SW480 (cell line): ENCODE results near the gene MYO3B.
"Not testable (repeated sequence)": the region's sequence is repeated elsewhere in the genome, so short reads cannot be mapped to it uniquely, and the experiment has no call there.

ENCODE experiments used
- DNase-seq: peaks from one replicate; pipeline ENCODE4 v3.0.0-alpha.2; 2016; ENCODE audit warnings: low spot score

Gene MYO3B

DNA sequence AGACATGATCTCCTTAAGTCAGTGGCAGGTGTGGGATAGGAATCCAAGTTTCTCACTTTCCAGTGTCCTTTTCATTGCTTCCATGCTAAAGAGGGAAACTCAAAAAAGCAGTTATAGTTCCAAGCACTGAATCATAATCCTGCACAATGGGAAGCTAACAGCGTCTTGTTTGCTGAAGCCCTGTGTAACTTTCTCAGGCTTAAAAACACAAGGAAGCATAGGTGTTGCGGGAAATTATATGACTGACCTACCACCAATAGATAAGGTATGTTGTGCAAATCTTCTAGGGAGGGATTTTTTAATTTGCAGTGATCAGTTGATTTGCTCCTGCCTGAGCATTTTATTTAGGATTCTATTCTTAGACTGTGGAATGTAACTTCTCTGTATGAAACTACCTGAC, 250.9 kb downstream of the MYO3B start:
- no peak for DNase-seq

DNA sequence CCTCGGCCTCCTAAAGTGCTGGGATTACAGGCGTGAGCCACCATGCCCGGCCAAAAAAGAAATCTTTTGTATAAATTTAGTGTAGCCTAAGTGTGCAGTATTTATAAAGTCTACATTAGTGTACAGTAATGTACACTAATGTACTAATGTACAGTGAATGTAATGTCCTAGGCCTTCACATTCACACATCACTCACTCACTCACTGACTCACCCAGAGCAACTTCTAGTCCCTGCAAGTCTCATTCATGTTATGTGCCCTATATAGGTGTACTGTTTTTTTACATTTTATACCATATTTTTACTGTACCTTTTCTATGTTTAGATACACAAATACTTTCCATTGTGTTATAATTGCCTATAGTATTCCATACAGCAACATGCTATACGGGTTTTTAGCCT, 254.9 kb downstream of the MYO3B start:
- DNase-seq: no peak

DNA sequence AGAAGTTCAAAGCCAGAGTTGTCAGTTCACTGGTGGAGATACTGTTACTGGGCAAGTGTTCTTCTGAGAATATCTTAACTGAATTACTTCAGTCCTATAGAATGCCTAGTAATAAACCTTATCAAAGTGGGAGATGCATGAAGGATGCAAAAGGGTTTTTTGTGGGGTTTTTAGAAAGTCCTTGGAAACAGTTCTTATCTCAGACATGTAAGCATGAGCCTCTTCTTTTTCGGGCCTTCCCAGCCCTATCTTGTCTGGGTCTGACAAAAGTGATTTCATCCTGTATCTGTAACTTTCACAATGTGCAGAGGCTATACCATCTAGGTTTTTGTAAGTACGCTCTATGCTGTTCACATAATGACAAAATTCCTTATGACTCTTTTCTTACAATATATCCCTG, 255.5 kb downstream of the MYO3B start:
- no peak for DNase-seq

DNA sequence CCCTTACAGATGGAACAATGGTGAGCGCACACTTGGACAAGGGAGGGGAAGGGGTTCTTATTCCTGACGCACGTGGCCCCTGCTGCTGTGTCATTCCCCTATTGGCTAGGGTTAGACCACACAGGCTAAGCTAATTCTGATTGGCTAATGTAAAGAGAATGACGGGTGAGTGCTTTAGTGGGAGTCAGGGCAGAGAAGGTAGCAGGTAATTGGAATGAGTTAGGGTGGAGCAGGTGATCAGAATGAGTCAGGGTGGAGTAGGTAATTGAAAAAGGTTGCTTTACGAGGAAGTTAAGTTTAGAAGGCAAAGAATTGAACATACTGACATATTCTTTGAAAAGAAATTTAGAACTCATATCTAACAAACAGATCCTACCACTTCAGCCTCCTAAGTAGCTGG, 256.4 kb downstream of the MYO3B start:
- DNase-seq: not testable (repeated sequence)

DNA sequence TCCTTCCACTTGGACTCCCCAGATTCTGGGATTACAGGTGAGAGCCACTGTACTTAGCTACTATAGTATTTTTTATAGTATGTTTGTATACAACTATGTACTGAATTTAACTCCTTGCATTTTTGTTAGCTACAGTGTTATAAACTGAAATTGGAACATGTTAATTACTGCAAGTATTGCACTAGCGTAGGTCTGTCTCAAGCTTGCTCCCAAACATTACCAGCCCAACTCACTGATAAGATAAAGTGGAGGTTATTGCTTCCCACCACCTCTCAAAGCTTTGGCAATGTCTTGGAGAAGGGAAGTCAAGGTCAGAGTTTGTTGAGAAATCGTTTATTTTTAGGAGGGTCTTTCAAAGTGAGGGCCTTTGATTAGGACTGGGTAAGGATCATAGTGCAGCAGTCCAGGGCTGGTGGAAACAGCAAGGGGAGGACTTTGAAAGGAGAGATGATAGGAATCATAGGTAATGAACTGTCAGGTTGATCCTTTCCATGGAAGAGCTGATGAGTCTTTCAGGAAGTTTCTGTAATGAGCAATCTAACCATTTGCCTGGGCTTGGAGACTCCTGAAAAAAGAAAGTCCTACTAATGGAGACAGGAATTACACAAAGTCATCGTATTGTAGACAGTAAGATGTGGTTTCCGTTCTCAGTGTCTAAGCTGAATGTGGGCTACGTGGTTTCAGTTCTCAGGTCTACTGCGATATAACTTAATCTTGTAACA, 257.1 kb downstream of the MYO3B start:
- DNase-seq: peak; percentile 39

DNA sequence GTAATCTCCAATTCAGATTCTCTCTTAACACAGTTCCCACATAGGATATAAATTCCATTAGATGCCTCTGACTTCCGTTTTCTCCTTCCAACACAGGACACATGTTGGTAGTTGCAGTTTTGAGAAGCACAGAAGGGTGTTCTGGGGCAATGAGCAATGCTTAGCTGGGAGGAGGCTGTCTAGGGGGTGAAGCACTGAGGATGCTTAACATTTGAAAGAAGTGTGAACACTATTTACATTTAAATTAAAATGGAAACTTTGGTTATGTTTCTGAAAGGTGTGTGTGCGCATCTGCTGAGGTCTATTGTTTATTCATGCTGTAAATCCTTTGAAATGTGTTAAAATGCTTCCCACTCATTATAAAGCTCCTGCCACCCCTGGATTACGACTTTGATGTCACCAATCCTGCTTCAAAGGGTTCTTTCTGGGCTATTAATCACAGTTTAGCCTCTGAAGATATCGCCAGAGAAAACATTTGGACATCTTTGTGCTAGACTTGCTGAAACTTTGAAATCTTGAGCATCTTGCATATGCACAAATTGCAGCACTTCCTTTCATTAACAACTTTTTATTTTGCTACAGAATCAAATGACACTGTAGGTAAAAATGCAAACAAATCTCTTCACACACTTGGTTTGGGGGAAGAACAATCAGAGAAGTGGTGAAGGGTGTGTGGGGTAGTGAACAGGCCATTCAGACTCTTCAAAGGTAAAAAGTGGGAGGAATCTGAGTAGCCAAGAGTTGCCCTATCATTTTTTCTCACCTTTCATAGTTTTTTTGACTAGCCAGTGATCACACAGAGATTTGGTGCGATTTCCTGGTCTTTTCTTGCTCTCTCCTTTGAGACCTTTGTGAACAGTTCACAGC, 258.4 kb downstream of the MYO3B start:
- peak; percentile 82 for DNase-seq

DNA sequence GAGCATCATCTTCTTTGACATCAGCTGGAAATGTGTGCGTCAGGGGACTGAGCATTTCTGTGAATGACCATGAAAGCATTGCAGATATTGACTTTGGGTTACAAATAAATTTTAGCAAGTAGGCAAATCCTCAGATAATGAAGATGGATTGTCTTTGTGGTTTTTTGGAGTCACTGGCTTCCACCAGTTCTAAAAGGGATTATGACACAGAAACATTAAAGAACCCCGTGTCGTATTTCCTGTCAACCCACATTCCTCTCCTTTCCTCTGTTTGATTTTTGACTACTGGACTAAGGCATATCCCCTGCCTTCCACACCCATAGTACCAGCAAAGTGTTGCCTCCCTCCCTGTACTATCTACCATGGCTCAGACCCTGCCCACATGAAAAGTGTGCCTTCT, 268.1 kb downstream of the MYO3B start:
- peak; percentile 81 for DNase-seq

DNA sequence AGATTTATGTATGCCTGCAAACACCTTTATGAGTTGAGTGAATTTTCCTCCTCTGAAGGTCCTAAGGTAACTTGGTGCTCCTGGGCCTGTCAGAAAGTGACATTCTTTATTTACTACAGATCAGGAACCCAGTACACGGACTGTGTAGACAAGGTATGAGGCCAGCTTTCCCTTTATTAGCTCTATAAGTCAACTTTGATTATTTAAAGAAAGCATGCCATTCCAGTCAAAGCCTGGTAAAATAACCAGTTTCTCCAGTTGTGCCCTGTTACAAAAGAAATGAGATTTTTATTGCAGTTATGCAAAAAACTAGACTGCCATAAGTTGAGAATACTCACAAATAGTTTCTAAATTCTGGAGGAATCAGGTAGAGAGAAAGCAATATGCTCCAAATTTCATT, 271.1 kb downstream of the MYO3B start:
- DNase-seq: no peak

DNA sequence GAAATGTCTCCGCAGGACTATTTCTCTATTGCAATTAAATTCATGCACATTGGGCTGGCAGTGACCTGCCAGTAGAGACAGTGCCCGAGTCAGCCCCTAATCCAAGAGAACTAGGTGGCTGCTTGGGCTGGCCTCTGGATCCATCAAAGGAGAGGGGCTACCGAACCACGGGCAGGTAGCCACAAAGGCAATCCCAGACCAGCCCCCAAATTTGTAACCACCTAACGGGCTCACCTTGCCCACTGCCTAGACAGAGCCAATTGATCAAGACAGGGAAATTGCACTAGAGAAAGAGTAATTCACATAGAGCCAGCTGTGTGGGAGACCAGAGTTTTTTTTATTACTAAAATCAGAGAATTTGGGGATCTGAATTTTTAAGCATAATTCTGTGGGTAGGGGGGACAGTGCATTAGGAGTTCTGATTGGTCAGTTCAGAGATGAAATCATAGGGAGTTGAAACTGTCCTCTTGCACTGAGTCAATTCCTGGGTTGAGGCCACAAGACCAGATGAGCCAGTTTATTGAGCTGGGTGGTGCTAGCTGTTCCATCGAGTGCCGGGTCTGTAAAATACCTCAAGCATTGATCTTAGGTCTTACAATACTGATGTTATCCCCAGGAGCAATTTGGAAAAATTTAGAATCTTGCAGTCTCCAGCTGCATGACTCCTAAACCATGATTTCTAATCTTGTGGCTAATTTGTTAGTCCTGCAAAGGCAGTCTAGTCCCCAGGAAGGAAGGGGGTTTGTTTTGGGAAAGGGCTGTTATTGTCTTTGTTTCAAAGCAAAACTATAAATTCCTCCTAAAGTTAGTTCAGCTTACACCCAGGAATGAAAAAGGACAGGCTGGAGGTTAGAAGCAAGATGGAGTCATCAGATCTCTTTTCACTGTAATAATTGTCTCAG, 276.8 kb downstream of the MYO3B start:
- DNase-seq: no peak

DNA sequence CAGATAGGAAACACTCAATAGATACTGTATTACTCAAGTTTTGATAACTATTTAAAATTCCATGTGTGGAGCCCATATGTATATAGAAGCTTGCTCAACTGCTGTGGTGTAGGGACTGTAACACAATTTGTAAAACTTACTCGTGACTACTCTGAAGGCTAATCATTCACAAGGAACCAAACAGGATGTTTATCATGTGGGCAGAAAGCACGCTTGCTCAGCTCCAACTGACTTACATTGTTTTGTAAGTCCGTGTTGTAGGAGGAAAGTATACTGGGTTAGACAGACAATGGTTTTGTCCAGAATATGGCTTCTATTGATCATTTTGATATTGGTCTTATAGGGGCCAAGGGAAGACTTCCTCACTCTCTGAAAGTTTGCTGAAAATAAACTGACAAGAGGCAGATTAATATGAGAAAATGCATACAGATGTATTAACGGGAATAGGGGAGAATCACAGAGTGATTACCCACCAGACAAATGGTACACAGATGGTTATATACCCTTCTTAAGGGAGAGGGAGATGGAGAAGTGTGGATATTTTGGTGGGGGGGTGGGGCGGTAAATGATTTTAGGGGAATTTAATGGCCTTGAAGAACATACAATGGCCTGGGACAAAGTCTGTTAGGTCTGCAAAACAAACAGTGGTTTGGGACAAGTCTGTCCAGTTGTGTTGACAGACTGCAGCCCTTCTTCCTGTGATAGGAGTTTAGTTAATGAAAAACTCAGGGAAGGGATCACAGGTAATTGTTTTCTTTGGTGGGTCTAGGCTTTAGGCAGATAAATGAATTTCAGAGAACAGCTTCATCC, 277.9 kb downstream of the MYO3B start:
- peak; percentile 35 for DNase-seq

DNA sequence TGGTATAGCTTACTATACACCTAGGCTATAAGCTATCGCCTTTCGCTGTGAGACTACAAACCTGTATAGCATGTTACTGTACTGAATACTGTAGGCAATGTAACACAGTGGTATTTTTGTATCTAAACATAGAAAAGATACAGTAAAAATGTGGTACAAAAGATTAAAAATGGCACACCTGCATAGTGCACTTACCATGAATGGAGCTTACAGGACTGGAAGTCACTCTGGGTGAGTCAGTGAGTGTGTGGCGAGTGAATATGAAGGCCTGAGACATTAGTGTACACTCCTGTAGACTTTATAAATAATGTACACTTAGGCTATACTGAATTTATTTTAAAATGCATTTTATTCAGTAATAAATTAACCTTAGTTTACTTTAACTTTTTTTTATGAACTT, 279.0 kb downstream of the MYO3B start:
- no peak for DNase-seq

DNA sequence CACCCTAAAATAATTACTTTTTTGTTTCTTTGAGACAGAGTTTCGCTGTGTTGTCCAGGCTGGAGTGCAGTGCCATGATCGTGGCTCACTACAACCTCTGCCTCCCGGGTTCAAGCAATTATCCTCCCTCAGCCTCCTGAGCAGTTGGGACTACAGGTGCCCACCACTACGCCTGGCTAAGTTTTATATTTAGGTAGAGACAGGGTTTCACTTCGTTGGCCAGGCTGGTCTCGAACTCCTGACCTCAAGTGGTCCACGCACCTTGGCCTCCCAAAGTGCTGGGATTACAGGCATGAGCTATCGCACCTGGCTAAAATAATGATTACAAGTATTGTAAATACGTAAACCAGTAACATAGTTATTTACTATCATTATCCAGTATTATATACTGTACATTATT, 279.8 kb downstream of the MYO3B start:
- DNase-seq: no peak

DNA sequence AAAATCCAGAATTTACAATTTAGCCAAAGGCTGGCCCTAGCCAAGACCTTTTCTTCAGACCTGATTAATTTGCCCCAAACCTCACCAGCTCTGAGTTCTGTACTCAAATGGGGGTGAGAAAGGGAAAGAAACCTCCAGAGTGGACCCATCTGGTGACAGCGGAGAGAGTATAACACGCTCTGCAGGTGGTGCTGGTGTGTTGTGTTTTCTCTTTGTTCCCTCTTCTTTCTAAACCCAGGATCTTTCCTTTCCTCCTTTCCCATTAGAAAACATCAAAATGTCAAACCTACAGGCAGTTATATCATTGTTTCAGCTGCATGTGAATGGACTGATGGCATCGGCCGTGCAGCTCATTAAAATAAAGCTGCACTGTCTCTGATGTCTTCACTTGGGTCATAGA, 283.9 kb downstream of the MYO3B start:
- DNase-seq: no peak

DNA sequence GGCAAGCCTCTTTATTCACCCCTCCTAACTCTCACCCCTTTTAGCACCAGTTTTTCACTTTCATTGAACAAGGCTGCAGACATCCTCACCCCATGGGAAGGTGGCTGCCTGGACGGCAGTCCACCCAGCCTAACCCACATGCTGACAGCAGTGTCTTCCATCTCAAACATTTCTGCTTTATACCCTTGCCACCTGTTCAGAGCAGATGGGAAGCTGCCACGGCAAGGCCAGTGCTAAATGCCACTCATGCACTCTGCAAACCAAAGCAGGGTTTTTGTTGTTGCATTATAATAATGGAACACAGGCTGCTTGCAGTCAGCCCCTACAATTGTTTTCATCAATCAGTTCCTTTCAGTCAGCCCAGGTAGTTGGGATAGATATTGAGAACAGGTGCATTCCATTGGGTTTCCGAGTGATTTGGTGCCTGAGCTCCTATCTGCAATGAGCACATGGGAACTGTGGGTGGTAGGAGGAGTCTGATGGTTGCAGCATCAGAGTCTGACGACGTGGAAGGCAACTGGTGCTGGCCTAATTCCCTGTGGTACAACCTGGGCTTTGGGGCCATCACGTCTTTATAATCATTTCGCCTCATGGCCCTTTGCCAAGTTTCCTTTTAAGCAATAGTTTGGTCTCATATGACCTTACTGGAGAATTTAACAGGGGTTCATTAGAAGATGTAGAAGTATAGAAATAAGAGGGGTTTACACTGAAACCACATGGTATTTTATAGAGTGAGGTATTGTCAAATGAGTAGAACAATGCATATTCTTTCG, 284.7 kb downstream of the MYO3B start:
- DNase-seq: peak; percentile 39

DNA sequence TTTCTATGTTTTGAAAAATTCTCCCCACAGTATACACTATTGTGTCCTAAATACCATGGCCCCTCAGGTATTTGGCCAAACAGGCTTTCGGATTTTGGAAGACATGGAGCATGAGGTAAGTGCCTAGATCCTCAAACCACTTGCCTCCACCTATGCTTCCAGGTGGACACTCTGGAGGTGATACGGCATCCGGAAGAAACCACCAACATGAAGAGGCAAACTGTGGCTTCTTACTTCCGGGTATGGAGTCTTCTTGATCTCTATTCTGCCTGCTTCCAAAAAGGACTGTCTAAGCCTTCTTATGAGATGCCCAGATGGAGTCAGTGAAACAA, 285.2 kb downstream of the MYO3B start:
- DNase-seq: no peak

DNA sequence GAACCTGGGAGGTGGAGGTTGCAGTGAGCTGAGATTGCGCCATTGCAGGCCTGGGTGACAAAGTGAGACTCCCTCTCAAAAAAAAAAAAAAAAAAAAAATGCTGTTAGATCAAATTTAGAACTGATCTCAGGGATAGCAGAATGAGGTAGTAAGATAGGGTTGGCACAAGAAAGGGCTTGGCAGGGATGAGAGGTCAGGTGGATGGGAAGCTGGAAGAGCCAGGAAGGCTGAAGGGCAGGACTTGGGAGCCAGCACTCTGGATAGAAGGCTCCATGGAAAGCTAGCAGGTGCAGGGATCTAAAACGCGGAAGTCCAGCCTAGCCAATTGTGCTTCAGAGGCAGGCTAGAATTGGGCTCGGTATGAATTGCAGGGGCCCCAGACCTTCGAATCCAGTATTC, 286.3 kb downstream of the MYO3B start:
- DNase-seq: no peak

DNA sequence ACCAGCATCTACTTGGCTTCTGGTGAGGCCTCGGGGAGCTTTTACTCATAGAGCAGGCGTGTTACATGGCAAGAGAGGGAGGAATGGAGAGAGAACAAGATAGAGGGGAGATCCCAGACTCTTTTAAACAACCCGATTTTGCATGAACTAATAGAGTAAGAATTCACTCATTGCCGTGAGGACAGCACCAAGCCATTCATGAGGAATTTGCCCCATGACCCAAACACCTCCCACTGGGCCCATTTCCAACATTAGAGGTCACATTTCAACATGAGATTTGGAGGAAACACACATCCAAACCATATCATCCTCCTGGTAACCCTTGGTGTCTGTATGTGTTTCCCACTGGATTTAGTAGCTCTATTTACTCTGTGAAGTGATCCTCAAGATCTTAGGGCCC, 287.3 kb downstream of the MYO3B start:
- no peak for DNase-seq

DNA sequence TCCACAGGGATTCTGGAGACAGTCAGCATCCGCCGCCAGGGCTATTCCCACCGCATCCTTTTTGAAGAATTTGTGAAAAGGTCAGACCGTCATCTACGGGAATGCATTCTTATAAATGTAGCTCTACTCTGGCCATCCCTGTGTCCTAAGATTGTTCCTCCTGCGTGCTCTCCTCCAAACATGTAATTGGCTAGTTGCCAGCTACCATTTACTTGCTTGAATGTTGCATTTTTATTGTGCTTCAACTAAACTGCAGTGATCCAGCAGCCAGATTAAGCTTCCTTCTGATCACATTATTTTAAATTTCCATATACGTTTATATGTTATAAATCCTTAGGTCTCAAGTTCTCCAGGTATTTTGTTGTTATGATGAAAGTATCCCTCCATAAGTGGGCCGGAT, 288.7 kb downstream of the MYO3B start:
- no peak for DNase-seq

DNA sequence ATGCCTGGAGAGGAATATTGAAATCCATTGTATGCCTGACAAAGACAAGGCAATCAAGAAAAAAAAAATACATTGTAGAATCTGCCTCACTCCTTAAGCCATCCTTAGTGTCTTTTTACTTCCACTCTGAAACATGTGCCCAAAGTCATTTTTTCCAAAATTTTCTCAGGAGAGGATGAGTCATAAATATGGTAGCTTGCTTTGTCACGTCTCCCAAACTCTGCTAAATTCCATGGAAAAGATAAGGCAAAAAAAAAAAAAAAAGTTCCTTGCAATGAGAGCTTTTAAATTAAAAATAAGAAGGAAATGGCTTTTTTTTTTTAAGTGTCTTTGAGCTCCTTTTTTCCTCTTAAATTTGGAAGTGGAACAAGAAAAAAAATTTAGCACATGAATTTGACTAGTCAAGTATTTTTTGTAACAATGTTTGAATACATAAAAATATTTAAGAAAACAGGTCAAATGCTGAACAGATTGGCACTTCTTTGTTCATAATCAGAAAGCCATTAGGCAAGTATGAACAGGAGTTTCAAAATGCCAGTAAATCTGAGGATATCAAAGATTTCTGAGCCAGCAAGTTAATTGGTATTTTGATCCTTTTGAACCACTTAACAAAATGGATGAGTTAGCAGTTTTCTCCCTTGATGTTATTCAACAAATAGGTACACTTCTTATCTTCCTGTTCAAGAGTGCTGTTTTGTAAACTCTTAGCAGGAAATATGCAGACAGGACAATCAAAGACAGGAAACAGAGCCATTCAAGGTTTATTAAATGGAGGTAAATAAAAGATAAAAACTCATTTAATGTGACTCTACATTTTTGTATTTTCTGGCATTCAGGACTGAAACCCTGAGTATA, 289.8 kb downstream of the MYO3B start:
- DNase-seq: no peak

DNA sequence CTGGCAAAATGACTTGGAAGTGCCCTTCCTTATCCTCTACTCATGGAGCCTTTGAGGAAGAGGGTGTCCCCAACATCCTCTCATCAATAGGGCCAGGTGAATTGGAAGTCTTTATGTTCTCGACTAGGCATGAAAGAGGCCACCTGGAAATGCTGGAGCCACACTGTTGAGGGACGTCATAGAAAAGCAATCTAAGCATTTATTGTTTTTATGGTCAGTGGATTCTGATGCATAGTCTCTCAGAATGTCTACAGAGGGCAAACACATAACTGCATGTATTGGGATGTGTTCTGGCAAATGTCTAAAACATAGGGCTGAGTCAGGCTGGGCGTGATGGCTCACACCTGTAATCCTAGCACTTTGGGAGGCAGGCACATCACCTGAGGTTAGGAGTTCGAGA, 290.6 kb downstream of the MYO3B start:
- no peak for DNase-seq
